Measurements from ENCODE around the gene FZD8.

Gene FZD8

GRCh38 chr10:35626971-35627507 is 15.1 kb downstream of the FZD8 start:
- TF ChIP-seq CTCF (IDR thresholded peaks at IDR 0.05; ENCODE audit: low read depth, low read length) = no peak
- DNase-seq (ENCODE audit: low read depth, low spot score) = peak; percentile 17
- no peak overlapping the region for H3K4me3 ChIP-seq (ENCODE audit: low read depth, low read length)
- in situ Hi-C loops (cut with HindIII; ENCODE audit: low sequenced_read_pairs) = no loop called here

- no peak for DNase-seq (ENCODE audit: low read depth, low spot score)
- no peak for TF ChIP-seq CTCF (IDR thresholded peaks at IDR 0.05; ENCODE audit: low read depth, low read length)
- H3K4me3 ChIP-seq (ENCODE audit: low read depth, low read length) = no peak overlapping the region
- in situ Hi-C loops (cut with HindIII; ENCODE audit: low sequenced_read_pairs) = no loop called here
These were observed 27.8 kb downstream of the FZD8 start for GRCh38 chr10:35614312-35614711.

GRCh38 chr10:35613597-35614226 is 28.4 kb downstream of the FZD8 start:
- peak; percentile 62 for TF ChIP-seq CTCF (IDR thresholded peaks at IDR 0.05; ENCODE audit: low read depth, low read length)
- DNase-seq (ENCODE audit: low read depth, low spot score) = peak; percentile 37
- in situ Hi-C loops (cut with HindIII; ENCODE audit: low sequenced_read_pairs) = no loop called here
- no peak overlapping the region for H3K4me3 ChIP-seq (ENCODE audit: low read depth, low read length)

GRCh38 chr10:35613107-35613440 is 29.0 kb downstream of the FZD8 start:
- in situ Hi-C loops (cut with HindIII; ENCODE audit: low sequenced_read_pairs) = no loop called here
- no peak for TF ChIP-seq CTCF (IDR thresholded peaks at IDR 0.05; ENCODE audit: low read depth, low read length)
- no peak for DNase-seq (ENCODE audit: low read depth, low spot score)
- H3K4me3 ChIP-seq (ENCODE audit: low read depth, low read length) = no peak overlapping the region

- no peak overlapping the region for H3K4me3 ChIP-seq (ENCODE audit: low read depth, low read length)
- no peak for TF ChIP-seq CTCF (IDR thresholded peaks at IDR 0.05; ENCODE audit: low read depth, low read length)
- in situ Hi-C loops (cut with HindIII; ENCODE audit: low sequenced_read_pairs) = no loop called here
- no peak for DNase-seq (ENCODE audit: low read depth, low spot score)
These were observed 29.6 kb downstream of the FZD8 start for GRCh38 chr10:35612385-35613106.

- no peak for DNase-seq (ENCODE audit: low read depth, low spot score)
- no peak for TF ChIP-seq CTCF (IDR thresholded peaks at IDR 0.05; ENCODE audit: low read depth, low read length)
- H3K4me3 ChIP-seq (ENCODE audit: low read depth, low read length) = no peak overlapping the region
- in situ Hi-C loops (cut with HindIII; ENCODE audit: low sequenced_read_pairs) = no loop called here
These were observed 30.3 kb downstream of the FZD8 start for GRCh38 chr10:35611750-35612149.
